ENCODE results near the gene AFF1. TPM values are rescaled to one million over a fixed set of nuclear protein-coding genes. Genes with fewer than 3 reads are reported as not detected.
"Not testable (repeated sequence)": the region's sequence is repeated elsewhere in the genome, so short reads cannot be mapped to it uniquely, and the experiment has no call there.

Gene AFF1
- polyA plus RNA-seq, 1 donor = 56.4 TPM

DNA sequence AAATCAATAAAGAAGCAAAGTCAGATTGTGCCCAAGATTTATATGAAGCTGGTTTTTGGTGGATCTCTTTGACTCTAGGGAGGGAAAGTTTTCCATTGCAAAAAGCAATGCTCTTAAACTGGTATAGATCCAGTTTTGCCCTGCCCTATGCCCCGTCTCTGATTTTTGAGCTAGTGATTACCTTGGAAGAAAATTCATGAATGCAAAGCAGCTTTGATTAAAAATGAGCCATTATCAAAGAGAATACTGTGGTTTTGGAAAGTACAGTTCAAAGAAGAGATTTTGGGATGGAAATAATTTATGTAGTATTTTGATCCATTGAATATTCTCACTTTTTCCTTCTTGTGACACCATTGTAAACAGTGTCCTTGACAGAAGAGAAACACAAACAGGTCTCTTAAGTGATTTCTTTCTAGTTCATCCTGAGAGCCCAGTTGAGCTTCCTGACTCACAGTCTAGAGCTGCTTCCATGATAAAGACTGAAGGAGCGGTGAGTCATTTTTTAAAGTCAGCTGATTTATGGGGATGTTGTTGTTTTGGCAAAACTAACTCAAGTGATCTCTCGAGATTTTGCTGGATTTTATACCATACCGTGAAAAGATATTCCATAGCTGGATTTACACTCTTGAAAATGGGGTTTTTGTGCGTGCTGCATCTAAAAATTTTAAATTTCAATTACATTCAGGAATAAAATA lies 76.7 kb downstream of the AFF1 start:
- DNase-seq = no peak

DNA sequence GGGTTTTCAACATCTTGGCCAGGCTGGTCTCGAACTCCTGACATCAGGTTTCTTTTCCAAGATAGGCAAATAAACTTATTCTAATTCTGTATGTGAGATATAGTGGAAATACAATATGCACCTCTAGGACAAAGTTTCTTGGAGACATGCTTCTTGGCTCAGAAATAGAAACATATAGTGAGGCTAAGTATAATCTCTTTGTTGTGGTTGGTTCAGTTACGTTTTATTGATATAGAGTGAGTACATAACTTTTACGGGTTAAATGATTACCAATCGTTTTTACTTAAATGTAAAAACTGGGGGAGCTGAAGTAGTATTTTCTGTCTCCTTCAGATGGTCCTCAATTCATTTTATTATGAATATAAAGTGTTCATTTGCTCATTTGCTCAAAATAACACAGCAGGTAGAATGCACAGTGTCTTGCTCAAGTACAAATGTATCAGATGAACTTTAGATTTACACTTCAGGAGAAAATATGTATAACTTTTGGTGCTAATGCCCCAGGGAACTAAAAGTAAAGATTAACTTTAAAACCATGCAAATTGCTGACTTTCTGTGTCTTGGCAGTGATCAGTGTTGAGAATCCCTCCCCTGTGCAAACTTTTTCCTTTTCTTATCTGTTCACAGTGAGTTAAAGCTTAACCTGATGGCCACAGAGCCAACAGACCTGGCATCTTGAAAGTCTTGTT lies 77.6 kb downstream of the AFF1 start:
- DNase-seq = no peak

DNA sequence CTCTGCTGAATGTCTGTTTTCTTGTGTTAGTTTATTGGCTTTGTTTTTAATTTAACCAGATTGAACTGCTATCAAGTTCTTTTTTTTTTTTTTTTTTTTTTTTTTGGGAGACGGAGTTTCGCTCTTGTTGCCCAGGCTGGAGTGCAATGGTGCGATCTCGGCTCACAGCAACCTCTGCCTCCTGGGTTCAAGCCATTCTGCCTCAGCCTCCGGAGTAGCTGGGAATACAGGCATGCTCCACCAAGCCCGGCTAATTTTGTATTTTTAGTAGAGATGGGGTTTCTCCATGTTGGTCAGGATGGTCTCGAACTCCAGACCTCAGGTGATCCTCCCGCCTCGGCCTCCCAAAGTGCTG lies 78.1 kb downstream of the AFF1 start:
- DNase-seq = not testable (repeated sequence)

DNA sequence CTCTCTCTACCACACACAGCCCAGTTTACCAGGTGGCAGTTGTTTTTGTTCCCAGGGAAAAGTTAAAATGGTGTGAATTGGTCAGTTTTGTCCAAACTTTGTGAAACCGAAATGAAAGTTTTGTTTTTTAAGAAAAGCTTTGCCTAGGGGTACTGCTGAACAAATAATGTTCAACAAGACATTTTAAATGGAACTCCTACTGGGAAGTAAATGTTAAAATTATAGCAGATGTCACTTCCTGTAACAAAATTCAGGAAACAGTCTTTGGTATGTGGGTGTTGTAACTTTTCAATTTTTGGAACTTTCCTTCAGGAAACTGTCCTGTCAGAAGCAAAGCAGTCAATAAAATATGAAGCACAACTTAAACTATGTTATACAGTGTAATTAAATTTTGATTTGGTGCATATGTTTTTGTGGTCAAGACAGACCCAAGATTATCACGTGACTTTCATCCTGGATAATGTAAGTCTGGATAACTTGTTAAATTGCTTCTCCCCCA lies 79.5 kb downstream of the AFF1 start:
- DNase-seq = no peak

DNA sequence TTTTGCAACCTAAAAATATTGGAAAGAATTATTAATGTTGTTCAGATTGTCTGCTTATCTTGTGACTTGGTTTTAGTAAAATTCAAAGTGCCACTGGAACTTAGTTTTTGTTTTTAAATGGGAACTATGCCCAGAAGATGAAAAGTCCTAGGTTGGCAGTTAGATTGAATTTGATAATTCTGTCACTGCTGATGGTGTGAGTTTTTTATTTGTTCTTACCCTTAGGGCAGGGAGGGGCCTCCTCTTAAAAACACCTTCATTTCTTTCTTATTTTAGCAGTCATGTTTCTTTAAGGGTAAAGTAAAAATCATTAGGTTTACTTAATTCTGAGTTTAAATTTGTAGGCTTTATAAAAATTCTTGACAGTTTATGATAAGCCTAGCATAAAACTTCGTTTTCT lies 80.6 kb downstream of the AFF1 start:
- DNase-seq = no peak

DNA sequence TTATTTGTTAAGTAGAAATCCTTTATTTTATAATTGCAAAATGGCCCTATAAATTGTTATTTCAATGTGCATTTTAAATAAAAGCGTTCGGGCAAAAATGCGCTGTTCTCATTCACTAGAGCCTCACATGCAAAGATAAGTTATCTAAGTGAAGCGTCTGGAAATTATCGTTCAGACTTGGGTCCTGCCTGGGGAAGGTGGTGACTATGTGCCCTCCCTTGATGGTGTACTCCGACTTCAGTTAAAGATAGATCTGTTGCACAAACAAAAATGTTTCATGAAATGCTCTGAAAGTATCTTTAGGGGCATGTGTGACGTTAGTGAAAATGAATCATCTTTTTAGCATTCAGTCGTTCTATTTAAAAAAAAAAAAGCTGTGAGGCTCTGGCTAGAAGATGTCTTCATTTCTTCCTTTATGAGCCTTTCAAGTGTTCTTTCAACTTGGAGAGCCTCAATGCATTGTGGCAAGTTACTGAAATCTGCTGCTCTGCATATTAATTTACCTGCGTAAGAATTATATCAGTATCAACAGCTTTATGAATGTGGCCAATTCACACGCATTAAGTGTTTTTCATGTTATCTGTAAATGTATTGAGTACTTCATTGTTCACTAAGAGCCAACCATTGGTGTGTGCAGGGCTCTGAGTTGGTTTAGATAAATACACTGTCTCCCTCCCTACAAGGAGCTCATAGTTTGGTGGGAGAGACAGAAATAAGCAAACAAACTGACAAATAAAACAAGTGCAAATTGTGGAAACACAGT lies 83.0 kb downstream of the AFF1 start:
- DNase-seq = no peak

DNA sequence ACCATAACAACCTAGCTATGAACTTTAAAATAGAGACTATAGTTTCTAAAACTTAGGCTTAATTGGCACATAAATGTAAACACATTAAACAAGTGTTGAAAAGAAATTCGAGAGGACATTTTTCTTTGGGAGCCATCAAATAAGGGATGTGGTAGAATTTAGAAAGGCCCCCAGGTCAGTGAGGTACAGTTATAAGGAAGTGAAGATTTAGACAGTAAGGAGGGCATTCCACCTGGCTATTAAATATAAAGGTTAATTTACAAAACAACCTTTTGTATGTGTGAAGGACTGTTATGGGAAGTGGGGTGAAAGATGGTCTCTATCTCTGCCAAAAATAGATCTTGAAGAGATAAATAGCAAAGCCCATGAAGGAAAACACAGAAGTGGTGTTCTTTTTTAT lies 83.9 kb downstream of the AFF1 start:
- DNase-seq = no peak

DNA sequence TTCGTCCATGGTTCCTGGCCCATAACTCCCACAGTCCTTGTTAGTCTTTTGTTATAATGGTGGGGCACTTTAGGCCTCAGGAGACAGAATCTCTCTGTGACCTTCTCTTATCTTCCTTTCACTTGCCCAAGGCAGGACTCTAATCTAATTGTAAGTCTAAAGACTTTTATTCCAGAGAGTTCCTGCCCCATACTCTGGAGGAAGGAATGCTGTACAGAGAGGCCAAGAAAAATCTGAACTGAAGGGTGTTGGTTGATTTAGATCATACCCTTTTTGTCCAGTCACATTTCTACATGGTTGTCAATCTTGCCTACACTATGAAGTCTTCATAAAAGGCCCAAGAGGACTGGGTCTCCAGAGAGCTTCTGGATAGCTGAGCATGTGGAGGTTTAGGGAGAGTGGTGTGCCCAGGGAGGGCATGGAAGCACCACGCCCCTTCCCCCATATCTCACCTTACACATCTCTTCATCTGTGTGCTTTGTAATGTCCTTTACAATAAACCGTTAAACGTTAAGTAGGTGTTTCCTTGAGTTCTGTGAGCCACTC lies 84.5 kb downstream of the AFF1 start:
- DNase-seq = no peak

DNA sequence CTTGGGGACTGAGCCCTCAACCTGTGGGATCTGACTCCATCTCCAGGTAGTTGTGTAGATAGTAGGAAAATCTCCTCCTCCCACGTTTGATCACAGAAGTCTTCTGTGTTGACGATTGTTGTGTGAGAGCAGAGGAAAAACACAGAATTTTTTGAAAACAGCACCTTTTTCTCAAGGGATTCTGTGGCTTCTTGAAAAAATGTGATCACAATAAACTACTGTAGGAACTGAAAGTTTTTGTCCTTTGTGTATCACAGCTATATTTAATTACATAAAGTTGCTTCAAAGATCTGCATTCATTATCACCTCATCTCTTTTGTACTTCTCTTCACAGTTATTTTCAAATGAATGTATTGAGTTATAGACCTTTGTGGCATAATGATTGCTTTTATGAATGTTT lies 85.1 kb downstream of the AFF1 start:
- no peak for DNase-seq

DNA sequence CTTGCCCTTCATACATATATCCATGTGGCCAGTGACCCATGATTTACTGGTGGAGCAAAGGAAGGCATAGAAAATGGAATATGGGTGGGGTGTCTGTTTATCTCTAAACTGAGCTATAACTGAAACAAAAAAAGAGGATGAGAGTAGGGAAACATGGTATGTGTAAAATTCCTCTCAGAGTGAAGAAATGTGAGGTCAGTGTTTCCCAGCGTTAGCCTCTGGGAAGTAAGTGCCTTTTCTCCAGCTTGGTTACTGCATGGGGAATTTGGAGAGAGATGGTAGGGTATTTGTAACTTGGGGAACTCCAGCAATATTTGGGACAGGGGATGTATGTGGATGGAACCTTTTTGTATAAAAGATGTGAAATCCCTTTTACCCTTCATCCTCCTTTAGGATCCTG lies 89.4 kb downstream of the AFF1 start:
- no peak for DNase-seq

DNA sequence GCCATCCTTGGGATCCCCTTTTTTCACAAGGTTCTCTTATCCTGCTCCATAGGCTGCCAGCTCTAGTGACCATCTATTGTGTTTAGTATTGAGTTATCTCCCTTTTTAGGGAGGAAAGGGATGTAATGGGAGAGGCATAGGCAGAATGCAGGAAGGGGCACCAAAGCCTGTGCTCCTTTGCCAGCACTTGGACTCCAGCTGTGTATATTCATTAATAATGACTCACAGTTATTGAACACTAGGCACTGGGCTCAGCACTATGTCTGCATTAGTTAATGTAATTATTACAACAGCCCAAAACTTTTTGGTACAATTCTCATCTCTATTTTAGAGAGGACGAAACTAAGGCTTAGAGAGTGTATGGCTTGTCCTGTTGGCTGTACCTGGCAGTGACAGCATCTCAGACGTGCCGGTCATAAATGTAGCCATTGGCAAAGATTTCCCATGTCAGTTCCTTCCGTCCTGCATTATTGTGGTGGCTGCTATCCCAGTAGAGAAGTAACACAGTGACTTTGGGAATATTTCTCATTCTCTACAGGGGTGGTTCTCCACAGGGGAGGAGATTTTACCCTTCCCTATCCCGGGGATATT lies 90.3 kb downstream of the AFF1 start:
- no peak for DNase-seq

DNA sequence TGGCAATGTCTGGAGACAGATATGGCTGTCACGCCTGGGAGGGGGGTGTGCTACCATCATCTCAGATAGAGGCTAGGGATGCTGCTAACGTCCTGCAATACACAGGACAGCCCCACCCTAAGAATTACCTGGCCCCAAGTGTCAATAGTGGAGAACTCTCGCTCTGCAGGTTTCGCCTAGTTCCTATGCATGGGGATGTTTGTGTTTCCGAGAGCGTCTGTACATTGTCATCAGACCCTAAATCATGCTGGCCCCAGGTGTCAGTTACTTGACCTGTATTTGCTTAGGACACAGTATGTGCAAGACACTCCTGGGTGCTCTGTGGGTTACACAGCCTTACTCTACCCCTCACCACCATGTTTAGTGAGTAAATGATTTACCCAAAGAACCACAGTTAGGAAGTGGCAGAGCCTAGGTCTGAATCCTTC lies 90.8 kb downstream of the AFF1 start:
- DNase-seq = no peak

DNA sequence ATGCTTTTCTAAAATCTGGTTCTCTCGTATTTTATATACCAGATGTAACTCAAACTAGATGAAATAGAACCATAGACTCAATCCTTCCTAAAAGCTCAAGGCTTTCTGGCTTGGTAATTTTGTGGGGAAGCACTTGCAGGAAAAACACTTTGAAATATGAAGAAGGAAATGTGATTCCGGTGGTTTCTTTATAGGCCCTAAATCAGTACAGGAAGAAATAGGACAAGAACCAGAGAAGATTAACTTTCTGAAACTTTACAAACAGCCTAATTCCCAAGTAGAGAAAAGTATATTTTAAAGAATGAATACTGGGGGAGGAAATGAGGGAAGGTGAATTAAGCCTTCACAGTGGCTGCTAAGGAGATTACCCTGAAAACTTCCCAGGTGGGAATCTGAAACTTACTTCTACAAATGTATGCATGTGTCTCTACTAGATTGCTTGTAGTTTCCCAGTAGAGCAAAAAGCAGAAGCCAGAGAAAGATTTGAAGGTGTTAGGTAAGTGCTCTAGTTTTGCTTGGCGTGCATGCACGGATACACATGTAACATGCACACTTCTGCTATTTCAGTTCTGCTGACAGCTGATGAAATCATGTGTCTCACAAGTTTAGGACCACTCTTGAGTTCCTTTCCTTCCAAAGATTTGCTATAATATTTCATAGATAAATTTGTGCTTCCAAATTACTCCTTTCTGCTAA lies 92.1 kb downstream of the AFF1 start:
- no peak for DNase-seq

DNA sequence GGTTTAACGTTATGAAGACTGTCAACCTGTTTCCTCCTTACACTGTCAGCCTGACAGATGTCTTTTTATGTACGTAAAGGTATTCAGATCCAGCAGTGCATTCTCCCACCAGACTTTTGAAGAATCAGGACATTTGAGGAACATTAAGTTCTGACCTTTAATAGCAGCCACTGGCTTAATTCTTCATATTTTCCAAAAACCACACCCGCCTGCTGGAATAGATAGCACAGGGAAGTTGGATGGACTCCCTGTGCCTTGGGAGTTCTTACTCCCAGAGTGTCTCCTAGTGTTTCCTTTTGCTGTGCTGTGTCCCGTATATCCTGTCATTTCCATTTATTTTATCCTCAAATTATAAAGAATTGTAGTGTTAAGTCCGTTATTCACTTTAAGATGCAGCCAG lies 94.5 kb downstream of the AFF1 start:
- no peak for DNase-seq

DNA sequence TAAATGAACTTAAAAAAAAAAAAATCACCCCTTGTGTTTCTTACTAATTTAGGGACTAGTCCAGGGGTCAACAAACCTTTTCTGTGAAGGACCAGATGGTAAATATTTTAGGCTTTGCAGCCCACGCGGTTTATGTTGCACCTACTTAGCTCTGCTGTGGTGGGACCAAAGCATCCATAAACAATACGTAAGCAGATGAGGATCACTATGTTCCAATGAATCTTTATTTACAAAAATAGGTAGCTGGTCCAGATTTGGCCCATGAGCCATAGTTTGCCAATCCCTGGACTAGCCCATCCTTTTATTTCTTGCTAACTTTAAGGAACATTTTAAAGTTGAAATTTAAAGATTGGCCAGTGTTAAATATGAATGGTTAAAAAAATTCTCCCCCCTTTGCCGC lies 95.3 kb downstream of the AFF1 start:
- DNase-seq = no peak

DNA sequence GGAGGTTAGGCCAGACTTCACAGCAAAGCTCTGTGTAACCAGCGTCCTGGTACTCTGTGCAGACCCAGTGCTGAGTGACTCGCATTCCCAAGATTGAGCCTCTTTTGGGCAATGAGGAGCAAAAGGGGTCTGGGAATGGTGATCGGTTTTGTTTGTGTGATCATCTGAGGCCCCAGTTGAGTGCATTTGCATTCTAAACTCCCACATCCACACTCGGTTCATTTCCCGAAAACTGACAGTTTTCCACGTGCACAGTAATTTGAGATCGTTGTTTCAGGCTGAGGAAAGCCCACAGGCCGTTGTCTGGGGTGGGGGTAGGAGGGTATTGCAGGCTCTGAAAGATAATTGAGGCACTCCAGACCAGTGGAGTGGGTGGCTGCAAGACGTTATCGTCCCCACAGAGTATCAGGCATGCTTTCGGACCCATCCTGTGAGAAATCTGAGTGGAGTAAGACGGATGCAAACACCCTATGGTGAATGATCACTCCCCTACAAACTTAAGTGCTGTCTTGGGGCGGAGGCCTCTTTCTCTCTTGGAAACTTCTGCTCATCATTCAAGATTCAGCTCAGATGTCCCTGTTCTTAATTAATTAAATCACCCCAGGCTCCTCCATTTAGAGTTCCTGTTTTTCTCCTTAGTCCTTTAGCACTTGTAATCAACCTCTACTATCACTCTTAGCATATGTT lies 96.1 kb downstream of the AFF1 start:
- no peak for DNase-seq

DNA sequence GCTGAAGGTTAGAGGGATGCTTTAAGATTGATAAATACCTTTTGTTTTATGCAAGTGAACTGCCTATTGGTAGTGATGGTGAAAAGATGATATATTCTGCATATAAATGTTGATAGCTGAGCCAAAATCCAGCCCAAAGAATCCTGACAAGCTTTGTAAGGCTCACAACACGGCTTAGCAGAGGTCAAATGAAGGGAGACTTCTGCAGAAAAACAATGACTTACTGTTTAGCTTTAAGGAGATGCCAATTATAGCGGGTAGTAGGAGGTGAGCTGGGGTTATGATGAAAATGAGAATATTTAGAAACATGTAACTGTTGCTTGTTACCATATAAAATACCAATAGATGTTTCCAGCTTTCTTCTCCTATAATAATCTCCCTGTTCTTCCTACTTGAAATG lies 97.1 kb downstream of the AFF1 start:
- no peak for DNase-seq

DNA sequence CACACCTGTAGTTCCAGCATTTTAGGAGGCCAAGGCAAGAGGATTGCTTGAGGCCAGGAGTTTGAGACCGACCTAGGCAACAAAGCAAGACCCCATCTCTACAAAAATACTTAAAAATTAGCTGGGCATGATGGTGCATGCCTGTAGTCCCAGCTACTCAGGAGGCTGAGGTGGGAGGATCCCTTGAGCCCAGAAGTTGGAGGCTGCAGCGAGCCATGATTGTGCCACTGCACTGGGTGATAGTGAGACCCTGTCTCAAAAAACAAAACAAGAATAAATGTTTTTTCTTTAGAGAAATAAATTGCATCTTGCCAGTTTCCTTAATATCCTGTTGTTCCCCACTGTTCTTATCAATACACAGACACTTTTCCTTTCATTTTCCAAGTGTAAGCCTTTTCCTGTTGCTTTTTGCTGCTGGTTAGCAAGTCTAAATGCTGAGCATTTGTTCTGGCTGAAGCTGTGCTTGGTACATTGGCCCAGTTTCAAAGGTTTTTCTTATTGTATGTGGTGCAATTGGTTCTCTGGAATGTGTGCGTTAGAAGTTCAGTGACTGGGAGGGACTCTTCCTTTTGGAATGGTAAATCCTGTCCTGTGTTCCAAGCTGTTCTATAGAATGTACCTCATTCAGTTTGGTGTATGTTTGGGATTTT lies 98.2 kb downstream of the AFF1 start:
- no peak for DNase-seq

DNA sequence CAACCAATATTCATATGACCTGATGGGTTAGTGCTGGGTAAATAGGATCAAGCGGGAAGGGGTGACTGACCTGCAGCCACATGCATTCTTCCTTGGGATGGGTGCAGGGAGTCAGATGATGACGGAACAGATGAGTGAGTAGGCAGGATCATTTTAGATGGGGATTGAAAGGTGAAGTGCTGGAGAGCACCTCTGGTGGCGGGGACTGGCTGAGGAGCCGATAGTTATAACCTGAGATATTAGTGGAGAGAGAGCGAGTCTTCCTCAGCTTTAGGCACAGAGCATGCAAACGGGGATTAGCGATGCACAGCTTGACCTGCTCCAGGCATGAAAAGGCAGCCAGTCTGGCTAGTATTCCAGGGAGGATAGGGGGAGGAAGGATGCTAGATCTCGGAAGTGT lies 99.1 kb downstream of the AFF1 start:
- no peak for DNase-seq

DNA sequence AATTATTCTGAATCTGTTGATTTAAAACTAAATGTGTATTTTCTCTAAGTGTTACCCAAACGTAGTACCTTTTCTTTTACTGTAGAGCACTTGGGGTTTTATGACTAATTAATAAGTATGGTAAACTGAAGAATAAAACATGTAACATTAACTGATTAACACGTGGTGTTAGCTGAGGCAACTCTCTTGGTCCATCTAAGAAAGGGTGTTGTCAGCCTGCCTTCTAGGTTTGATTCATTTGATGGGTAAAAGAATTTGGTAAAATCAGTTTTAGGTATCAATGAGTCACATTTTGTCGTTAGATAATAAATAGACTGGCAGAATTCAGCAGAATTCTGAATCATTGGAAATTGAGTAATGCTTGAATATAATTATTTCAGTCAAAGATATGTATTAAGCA lies 99.7 kb downstream of the AFF1 start:
- DNase-seq = no peak
